ENCODE measurements around the gene BRAF.

GRCh38 chr7:140681766-140682165, 243.0 kb downstream of the BRAF start:
- TF ChIP-seq, protein P1, sequence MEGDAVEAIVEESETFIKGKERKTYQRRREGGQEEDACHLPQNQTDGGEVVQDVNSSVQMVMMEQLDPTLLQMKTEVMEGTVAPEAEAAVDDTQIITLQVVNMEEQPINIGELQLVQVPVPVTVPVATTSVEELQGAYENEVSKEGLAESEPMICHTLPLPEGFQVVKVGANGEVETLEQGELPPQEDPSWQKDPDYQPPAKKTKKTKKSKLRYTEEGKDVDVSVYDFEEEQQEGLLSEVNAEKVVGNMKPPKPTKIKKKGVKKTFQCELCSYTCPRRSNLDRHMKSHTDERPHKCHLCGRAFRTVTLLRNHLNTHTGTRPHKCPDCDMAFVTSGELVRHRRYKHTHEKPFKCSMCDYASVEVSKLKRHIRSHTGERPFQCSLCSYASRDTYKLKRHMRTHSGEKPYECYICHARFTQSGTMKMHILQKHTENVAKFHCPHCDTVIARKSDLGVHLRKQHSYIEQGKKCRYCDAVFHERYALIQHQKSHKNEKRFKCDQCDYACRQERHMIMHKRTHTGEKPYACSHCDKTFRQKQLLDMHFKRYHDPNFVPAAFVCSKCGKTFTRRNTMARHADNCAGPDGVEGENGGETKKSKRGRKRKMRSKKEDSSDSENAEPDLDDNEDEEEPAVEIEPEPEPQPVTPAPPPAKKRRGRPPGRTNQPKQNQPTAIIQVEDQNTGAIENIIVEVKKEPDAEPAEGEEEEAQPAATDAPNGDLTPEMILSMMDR (IDR thresholded peaks at IDR 0.05 in 2 of 3, conservative IDR thresholded peaks at IDR 0.05 in 1 of 3; ENCODE audit: borderline replicate concordance in 1 of 3, insufficient read depth in 1 of 3, low read depth in 2 of 3, low read length in 2 of 3), result no peak
- no peak for TF ChIP-seq YY1 (IDR thresholded peaks at IDR 0.05; ENCODE audit: extremely low read depth, insufficient replicate concordance, low read depth, low read length)
- TF ChIP-seq POLR2A (IDR thresholded peaks at IDR 0.05; ENCODE audit: borderline replicate concordance, extremely low read depth, insufficient read depth, insufficient read length), result no peak
- no peak for TF ChIP-seq ZBTB33 (IDR thresholded peaks at IDR 0.05; ENCODE audit: extremely low read depth, insufficient replicate concordance, low read length)
- TF ChIP-seq, protein P2, sequence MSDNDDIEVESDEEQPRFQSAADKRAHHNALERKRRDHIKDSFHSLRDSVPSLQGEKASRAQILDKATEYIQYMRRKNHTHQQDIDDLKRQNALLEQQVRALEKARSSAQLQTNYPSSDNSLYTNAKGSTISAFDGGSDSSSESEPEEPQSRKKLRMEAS (IDR thresholded peaks at IDR 0.05), result no peak
- TF ChIP-seq EGR1 (IDR thresholded peaks at IDR 0.05; ENCODE audit: low read depth), result no peak
- no peak for TF ChIP-seq RAD21 (IDR thresholded peaks at IDR 0.05; ENCODE audit: low read depth)
- TF ChIP-seq SP1 (IDR thresholded peaks at IDR 0.05; ENCODE audit: low read depth), result no peak
- TF ChIP-seq SIN3A (IDR thresholded peaks at IDR 0.05; ENCODE audit: low read depth), result no peak
- TF ChIP-seq TCF7L2 (IDR thresholded peaks at IDR 0.05; ENCODE audit: borderline replicate concordance, extremely low read depth, insufficient read depth, insufficient read length), result no peak
- TF ChIP-seq EZH2 (IDR thresholded peaks at IDR 0.05), result no peak
- no peak for TF ChIP-seq POLR2AphosphoS5 (IDR thresholded peaks at IDR 0.05; ENCODE audit: low read depth, low read length)
- no peak for TF ChIP-seq SRF (IDR thresholded peaks at IDR 0.05; ENCODE audit: low read depth)

Measured in HCT116 (cell line).